ENCODE measurements around the gene MXRA7.
"Not testable (repeated sequence)": the region's sequence is repeated elsewhere in the genome, so short reads cannot be mapped to it uniquely, and the experiment has no call there.

MXRA7 gene, protein sequence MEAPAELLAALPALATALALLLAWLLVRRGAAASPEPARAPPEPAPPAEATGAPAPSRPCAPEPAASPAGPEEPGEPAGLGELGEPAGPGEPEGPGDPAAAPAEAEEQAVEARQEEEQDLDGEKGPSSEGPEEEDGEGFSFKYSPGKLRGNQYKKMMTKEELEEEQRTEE

DNA sequence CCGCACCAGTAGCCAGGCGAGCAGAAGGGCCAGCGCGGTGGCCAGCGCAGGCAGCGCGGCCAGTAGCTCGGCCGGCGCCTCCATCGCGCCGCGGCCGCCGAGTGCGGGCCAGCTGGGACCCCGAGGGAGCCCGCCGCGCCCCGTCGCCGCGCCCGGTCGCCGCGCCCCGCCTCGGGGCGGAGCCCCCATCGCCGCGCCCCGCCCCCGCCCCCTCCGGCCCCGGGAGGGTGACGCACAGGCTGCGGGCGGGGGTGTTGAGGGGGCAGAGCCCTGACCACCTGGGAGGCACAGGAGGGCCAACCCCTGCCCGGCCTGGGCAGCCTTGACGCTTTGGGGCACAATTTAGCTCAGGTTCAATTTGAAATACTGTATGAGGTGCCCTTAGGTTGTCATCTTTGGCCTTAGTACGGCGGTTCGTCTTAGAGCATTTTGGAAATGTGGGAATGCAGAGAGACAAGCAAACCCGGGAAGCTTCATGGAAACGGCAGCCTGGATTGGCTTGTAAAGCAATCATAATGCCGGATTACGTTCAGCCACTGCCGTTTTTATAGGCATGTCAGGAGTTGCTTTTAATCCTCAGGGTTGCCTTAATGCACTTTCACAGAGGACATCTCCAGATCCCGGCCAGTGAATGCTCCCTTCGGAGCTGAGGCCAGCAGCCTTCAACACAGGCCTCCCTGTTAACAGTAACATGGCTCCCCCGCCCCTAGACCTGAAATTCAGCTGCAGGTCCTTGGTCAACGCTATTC lies at the start of gene MXRA7:
Gene MXRA7 (minus strand): TSS at position 103 of the 749 bp plus-strand sequence. CDS start 19 bp downstream, at position 84.
- peak; percentile 67 for DNase-seq

DNA sequence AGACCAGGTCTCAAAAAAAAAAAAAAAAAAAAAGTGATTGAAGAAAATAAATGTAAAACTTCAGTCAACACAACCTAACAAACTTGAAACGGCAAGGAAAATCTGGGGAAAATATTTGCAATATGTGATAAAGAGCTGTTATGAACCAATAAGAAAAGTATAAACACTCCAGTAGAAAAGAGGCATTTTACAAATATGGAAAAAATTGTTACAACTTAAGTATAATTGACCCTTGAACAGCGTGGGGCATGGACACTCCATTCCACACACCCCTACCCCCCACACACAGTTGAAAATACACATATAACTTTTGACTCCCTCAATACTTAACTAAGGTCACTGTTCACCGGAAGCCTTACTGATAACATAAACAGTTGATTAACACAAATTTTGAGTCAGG lies 47.8 kb upstream of the MXRA7 start:
- DNase-seq, result no peak

DNA sequence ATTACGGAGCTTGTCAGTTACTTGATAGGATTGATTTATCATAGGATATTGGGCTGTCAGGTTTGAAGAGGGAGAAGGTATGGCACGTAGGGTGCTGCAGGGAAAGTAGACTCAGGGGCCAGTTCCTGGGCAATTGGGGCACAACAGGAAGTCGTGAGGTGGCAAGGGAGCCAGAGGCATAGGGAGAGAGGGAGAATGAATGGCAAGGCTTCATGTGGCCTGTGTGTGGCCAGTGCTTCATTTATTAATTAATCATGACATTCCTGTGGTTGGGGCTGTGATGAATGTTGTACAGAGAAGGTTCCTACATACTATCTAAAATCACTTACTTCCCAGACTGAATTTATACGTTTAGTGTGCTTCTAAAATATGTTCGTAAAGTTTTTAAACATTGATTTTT lies 46.5 kb upstream of the MXRA7 start:
- no peak for DNase-seq

DNA sequence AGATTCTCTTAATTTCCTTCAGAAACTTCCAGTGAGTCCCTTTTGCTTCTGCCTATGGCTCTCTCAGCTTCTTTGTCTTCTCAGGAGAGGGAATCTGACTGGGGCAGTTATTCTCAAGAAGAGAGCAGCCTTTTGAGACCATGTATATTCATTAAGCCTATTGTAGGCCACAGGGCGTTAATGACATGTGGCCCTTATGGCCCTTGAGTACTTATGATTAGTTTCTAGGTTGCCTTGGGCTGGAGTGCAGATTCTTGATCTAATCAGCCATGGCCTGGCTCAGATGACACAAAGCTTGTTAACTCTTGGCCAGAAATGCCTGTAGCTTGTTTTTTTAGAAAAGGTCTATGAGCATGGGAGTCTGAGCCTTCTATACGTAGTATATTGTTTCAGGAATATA lies 44.5 kb upstream of the MXRA7 start:
- DNase-seq, result peak; percentile 21

DNA sequence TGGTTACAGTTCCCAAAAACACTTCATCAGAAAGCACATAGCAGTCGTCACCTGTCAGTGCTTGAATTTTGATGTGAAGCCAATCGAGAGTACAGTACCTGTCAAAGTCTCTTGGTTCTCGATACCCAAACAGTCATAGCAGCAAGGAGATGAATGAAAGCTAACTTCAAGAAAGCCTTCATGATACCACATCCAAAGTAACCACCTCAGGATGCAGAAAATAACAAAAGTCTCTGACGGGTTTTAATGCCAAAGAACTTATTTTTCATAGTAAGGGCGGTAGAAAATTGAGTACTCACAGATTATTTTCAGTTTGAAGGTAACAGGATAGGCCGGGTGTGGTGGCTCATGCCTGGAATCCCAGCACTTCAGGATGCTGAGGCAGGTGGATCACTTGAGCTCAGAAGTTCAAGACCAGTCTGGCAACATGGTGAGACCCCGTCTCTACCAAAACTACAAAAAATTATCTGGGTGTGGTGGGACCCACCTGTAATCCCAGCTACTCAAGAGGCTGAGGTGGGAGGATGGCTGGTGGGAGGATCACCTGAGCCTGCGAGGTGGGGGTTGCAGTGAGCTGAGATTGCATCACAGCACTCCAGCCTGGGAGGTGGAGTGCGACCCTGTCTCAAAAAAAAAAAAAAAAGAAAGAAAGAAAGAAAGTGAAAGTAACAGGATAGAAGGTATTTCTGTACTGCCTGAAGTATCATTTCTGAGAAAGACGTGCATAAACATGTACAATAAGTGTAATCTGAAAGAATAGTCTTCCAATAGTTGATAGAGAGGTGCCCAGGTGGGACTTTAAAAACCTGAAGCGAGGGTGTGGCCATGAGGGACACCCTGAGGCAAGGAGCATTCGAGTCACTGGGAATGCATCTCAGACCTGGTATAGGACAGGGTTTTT lies 42.5 kb upstream of the MXRA7 start:
- DNase-seq, result no peak

DNA sequence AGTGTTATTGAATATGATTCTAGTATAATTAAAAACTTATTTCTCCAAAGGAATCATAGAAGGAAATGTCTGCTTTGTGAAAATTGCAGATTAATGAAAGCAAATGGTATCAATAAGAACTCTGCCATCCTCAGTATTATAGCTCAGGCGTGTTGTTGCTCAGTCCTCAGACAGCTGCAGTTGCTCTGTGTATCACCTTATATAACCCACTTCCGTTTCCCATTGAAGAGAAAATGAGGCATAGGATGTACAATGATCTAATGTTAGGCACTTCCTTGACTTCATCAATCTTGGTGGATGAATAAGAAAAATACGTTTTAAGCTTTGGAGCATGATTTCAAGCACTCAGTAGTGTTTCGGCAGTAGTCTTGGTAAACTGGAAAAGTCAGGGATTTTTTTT lies 41.2 kb upstream of the MXRA7 start:
- no peak for DNase-seq

DNA sequence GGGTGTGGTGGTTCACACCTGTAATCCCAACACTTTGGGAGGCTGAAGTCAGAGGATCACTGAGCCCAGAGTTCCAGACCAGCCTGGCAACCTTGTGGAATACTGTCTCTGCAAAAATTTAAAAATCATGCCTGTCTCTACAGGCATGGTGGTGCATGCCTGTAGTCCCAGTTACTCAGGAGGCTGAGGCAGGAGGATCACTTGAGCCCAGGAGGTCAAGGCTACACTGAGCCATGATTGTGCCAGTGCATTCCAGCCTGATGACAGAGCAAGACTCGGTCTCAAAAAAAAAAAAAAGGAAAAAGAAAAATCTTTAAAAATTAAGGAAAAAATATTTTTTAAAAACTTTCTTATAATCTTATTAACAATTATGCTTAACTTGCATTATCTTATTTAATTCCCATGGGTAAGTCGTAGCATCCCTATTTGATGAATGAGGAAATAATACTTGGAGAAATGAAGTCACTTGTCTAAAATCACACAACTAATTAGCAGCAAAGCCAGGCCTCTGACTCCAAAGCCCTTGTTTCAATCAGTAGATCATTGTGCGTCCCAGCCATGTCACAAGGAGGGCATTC lies 40.7 kb upstream of the MXRA7 start:
- DNase-seq, result no peak

DNA sequence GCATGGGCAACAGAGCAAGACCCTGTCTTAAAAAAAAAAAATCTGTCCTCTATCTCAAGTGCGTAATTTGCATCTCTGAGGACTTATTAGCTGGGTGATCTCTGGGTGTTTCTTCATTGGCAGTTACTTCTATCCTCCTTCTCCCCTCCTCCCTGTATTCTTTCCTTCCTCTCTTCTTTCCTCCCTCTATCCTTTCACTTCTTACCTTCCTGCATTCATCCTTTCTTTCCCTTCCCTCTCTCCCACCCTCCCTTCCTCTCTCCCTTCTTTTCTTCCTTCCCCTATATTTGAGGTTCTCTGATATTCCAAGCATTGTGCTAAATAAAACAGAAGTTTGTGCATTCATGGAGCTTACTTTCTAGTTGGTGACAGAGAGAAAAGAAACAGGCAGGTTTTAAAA lies 37.9 kb upstream of the MXRA7 start:
- no peak for DNase-seq

DNA sequence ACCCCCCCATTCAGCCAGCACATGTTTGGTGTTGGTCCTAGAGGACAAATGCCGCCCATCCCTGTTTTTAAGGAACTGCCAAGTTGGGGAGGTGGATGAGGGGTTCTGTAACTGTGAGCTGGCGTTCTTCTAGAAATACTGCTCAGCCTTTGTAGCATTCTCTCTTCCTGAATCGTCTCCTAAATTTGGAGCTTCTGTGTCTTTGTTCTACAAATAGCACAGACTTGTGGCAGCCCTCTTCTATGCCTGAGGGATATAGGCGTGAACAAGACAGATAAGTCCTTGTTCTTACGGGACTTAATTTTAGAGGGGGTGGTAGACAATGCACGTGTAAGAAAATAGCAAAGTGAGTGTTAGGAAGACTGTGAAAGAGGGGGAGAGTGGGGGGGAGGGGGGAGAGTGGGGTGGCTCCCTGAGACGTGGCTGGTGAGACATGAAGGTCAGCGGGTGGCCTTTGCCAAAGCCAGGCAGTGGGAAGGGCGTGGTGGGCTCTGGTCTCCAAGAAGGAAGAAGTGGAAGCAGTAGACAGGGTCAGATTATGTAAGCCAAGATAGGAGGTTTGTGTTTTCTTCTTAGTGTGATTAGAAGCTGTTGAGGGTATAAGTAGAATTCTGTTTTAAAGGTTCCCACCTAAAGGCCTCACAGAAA lies 37.1 kb upstream of the MXRA7 start:
- DNase-seq, result peak; percentile 55

DNA sequence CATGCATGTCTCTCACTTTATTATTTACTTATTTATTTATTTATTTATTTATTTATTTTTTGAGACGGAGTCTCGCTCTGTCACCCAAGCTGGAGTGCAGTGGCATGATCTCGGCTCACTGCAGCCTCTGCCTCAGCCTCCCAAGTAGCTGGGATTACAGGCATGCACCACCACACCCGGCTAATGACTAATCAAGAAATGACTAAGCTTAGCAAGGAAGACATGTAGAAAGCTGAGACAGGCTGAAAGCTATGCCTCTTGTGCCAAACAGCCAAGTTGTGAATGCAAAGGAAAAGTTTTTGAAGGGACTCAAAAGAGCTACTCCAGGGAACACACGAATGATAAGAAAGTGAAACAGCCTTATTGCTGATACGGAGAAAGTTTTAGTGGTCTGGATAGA lies 35.0 kb upstream of the MXRA7 start:
- not testable (repeated sequence) for DNase-seq

DNA sequence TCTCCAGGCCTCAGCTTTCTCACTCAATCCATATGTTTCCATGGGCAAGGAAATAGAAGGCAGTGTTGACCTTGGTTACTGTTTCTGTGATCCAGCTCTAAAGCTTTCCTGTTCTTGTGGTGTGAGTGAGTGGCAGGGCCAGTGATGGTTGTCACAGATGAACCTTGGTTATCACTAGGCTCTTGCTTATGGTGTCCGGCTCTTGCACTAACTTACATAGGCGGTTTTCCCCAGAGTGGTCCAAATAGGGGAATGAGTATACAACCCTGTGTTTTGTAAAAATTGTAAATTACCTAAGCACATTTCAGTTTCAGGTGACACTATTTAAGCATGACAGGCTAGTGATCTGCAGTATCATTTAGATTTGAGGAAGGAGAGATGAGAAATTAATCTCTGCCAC lies 34.0 kb upstream of the MXRA7 start:
- no peak for DNase-seq

DNA sequence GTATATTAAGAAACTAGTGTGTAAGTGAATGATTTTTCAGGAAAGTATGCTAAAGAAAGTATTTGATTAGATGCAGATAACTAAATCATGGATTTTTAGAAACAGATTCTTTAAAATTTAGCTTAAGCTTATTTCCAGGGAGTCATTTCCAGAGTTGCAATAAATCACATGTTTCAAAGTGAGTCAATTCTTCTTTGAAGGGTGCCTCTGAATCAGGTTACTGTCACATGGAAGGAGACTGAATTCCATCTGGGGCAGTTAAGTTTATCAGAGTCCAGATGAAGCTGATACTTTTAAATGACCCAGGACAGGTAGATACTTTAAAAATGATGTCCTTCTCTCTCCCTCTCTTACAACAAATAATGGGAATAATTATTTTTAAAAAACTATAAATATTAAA lies 32.2 kb upstream of the MXRA7 start:
- no peak for DNase-seq

DNA sequence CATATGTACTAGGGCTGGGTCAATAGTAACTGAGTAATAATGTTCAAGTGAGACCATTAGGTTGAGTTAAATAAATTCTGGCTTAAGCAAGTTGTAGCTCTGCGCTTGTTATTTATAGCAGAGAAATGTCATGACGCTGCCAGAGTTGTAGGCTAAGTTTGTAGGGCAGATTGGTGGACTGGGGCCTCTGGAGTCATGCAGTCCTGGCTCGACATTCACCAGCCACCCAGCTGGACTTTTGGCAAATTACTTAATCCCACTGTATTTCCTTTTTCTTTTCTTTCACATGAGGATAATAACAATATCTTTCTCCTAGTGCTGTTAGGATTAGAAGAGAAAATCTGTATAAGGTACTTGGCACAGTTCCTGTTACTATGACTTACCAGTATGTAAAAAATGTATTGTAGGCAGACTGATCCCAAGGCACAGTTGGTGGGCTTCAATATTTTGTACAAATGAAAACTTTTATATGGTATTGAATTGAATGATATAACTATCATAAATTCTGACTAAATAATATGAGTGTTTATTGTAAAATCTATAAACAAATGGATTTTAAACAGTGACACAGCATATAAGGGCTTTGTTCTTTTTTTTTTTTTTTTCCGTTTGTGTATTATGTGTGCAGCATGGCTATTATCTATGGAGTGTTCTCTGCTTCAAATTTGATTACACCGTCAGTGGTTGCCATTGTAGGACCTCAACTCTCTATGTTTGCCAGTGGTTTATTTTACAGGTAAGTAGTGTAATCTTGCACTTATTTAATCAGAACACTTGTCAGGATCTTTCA lies 29.8 kb upstream of the MXRA7 start:
- no peak for DNase-seq

DNA sequence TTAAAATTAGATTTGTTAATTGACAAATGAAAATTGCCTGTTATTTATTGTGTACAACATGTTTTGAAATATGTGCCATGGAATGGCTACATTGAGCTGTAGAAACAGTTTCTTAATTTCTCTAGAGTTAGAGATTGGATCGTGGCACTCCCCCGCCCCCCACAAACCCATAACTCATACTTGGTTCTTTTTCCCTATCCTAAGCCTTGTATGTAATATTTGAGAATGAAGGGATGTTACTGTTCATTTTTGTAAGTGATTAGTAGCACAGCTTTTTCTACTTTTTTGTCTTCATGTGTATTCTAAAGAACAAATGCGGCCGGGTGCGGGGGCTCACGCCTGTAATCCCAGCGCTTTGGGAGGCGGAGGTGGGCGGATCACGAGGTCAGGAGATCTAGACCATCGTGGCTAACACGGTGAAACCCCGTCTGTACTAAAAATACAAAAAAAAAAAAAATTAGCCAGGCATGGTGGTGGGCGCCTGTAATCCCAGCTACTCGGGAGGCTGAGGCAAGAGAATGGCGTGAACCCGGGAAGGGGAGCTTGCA lies 28.9 kb upstream of the MXRA7 start:
- not testable (repeated sequence) for DNase-seq

DNA sequence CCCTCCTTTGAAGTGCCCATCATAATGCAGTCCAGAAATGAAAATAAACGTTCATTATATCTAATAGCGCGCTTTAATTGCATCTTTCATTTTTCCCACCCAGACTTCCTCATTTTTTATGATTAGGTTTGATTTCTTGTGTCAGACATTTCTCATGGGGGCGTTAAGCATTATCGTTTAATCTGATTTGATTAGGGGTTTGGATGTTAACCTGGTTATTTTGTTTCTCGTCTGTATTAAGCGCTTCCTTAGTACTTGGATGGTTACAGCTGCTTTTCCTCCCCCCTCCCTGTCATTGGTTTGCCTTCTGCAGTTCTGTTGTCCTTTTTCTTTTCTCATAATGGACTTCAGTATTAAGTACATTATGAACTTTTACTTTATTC lies 27.7 kb upstream of the MXRA7 start:
- DNase-seq, result peak; percentile 31

DNA sequence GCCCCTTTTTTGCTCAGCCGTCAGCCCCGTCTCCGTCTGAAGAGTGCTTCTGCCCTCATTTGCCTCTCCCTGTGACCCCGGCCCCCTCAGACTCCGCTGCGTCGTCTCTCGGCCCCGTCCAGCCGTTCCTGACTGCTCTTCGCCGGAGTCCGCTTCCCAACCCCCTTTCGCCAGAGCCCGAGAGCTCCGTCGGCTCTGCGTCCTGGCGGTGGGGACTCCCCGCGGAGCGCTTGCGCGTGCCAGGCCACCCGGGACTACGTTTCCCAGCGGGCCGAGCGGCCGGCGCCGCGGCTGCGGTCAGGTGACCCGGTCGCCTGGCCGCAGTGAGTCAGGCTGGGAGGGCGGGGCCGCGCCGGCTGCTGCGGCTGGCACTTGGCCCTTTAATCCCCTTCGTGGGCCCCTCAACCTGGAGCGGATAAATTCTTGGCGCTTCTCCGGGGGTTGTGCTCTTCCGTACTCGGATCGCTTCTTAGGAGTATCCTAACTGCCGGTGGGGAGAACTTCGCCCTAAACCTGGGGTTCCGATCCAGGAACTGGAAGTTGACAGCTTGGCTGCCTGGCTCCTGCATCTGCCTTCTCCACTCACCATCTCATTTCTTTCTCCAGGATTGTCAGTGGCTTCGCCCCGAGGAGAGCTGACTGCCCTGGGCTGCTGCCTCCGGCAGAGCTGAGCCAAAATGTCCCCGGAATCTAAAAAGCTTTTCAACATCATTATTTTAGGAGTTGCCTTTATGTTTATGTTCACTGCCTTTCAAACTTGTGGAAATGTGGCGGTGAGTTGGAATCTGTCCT lies 27.1 kb upstream of the MXRA7 start, which contains the start of gene MFSD11:
Gene MFSD11 (plus strand): TSS at position 444 of the 792 bp plus-strand sequence. CDS start 234 bp downstream, at position 678.
- DNase-seq, result peak; percentile 96

DNA sequence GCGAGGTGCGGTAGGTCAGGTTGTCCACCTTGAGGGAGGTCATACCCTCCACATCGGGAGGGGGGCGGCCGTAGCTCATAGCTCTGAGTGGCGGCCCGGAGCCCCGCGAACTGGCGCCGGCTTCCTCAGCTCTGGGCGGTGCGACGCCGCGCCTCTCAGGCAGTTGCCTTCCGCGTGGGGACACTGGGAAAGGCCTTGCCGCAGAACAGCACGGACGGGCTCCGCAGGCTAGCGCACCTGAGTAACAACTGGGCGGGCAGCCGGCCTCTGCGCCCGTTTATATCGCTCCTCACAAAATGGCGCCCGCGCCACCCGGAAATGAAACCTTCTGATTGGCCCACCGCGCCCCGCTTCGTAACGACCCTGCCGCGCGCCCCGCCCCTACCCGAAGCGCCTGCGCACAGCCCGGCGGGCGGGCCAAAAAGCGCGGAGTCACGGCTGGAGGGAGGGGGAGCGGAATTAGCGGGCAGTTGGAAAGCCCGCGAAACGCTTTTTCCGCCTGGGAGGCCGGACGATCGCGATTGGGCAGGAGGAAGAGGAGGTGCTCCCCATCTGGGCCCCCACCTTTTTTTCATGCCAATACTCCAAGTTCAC lies 26.4 kb upstream of the MXRA7 start, which contains the start of gene SRSF2:
Gene SRSF2 (minus strand): TSS at position 250 of the 594 bp plus-strand sequence. CDS start 171 bp downstream, at position 79.
- DNase-seq, result peak; percentile 100

DNA sequence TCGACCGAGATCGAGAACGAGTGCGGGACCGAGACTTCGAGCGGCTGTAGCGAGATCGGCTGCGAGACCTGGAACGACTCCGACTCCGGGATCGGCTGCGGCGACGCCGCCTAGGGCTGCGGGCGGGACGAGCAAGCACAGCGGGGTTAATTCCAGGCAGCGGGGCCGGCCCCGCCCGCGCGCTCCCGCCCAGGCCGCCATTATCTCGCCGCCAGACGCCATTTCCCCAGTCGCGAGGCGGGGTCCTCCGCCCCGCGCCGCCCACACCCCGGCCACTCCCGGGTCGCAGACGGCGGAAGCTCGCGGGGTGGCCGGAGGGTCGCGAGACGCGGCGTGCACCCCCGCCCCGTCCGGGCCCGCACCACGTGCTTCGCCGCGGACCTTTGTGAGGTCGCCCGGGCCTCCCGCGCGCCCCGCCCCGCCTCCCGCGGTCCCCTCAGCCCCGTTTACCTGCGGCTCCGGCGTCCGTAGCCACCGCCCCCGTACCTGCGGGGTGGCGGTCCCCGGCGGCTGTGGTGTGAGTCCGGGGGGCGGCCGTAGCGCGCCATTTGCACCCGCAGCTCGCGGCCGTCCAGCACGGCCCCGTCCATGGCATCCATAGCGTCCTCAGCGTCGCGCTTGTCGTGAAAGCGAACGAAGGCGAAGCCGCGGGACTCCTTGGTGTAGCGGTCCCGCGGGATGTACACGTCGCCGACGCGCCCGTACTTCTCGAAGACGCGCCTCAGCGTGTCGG lies 25.8 kb upstream of the MXRA7 start:
- peak; percentile 81 for DNase-seq

All from hematopoietic multipotent progenitor cell treated with erythropoietin and hydrocortisone succinate and interleukin-3 and kit ligand, for 4 days (in vitro differentiated cells).